Left renal pelvis (tissue), 4 donors: ENCODE measurements around the gene MCAT. TPM values are rescaled to one million over a fixed set of nuclear protein-coding genes. Genes with fewer than 3 reads are reported as not detected.

ENCODE experiments used
- DNase-seq, 4 donors: peaks; one replicate each; pipeline ENCODE4 v3.0.0-alpha.2; 2013; ENCODE audit warnings: low read depth in 4 of 4, low spot score in 3 of 4
- polyA plus RNA-seq, 4 donors: library from polyadenylated mRNA; unstranded; fragments of 120-200 nt; gene quantifications; one replicate each; pipeline ENCODE4 v1.2.1, GENCODE V29; 2013; ENCODE audit not compliant: insufficient read length in 4 of 4

Gene MCAT
- polyA plus RNA-seq, 4 donors: 10.2 to 29.1 (median 18.8) TPM

- no peak for DNase-seq
These were observed 44.8 kb downstream of the MCAT start for GRCh38 chr22:43098356-43098755.

GRCh38 chr22:43096420-43096819 lies 46.8 kb downstream of the MCAT start:
- no peak for DNase-seq

- DNase-seq: no peak
These were observed 48.6 kb downstream of the MCAT start for GRCh38 chr22:43094551-43094950.

GRCh38 chr22:43094085-43094484 lies 49.1 kb downstream of the MCAT start:
- no peak for DNase-seq

GRCh38 chr22:43092085-43092484 lies 51.1 kb downstream of the MCAT start:
- no peak for DNase-seq

GRCh38 chr22:43090130-43090789 lies 52.9 kb downstream of the MCAT start:
- no peak for DNase-seq

GRCh38 chr22:43088984-43089717 lies 54.0 kb downstream of the MCAT start, which contains the start of gene TTLL1:
Gene TTLL1, minus strand, starts transcription at chr22:43089391. Its CDS starts 13,805 bp downstream, at chr22:43075586.
- peak in 3 of 4 donors; percentile 55 to 71 (median 56) for DNase-seq

GRCh38 chr22:43088627-43088983 lies 54.6 kb downstream of the MCAT start:
- DNase-seq: no peak

- DNase-seq: no peak
These were observed 57.3 kb downstream of the MCAT start for GRCh38 chr22:43085658-43086606.

Other genes starting within 250 kb of the MCAT start
- 10 to 100 TPM; 37.4 to 68.4 (median 63.4) TPM for gene PACSIN2, start 128.2 kb downstream of the MCAT start, polyA plus RNA-seq
- gene TTLL1, start 54.0 kb downstream of the MCAT start, polyA plus RNA-seq: 10 to 100 TPM; 13.1 to 20.9 (median 17.3) TPM
- gene BIK, start 32.6 kb downstream of the MCAT start, polyA plus RNA-seq: 1 to 10 TPM in 2 of 4 donors, under 1 TPM in 2; 0.42 to 1.4 (median 0.95) TPM
- 10 to 100 TPM; 18.4 to 36.3 (median 22.1) TPM for gene TSPO, start 8.2 kb upstream of the MCAT start, polyA plus RNA-seq
- gene TTLL12, start 43.7 kb upstream of the MCAT start, polyA plus RNA-seq: 10 to 100 TPM; 21.0 to 31.3 (median 24.6) TPM
- 10 to 100 TPM in 2 of 4 donors, 1 to 10 TPM in 2; 7.7 to 42.2 (median 9.9) TPM for gene SCUBE1, start 200.0 kb upstream of the MCAT start, polyA plus RNA-seq